BJ (cell line): Measurements from ENCODE around the gene ACTL7A. TPM values are rescaled to one million over a fixed set of nuclear protein-coding genes. Genes with fewer than 3 reads are reported as not detected.
"Not testable (repeated sequence)": the region's sequence is repeated elsewhere in the genome, so short reads cannot be mapped to it uniquely, and the experiment has no call there.

ENCODE experiments used
- CTCF ChIA-PET: fragments of 350-600 bp; formaldehyde crosslinking; extraction: SDS; loops from one replicate; lab custom pipeline; 2021; ENCODE audit warnings: antibody characterized with exemption, inconsistent platforms; lab: Yijun Ruan, JAX
- POLR2A ChIA-PET: fragments of 300-600 bp; sonication (Branson Sonifier 250); formaldehyde crosslinking; extraction: SDS; loops from one replicate; lab custom pipeline; 2021; ENCODE audit warnings: antibody characterized with exemption; lab: Charles Lee
- DNase-seq: peaks from one replicate; pipeline ENCODE4 v3.0.0-alpha.2; 2011; ENCODE audit warnings: low read depth
- H3K27me3 ChIP-seq: 2 replicates; pipeline ENCODE4 v1.6.0; 2011; ENCODE audit warnings: low read length; ENCODE audit not compliant: control insufficient read depth, insufficient read depth
- H3K36me3 ChIP-seq: 2 replicates; pipeline ENCODE4 v1.5.1; 2011; ENCODE audit warnings: low read length; ENCODE audit not compliant: control insufficient read depth, insufficient read depth
- H3K4me3 ChIP-seq: 2 replicates; pipeline ENCODE4 v1.5.1; 2011; ENCODE audit warnings: low read depth, mild to moderate bottlenecking, control low read depth, low read length
- CTCF ChIP-seq: IDR thresholded peaks from 2 replicates; pipeline ENCODE4 v1.5.1; 2011; ENCODE audit warnings: low read depth, mild to moderate bottlenecking, control low read depth, inconsistent platforms, low read length, moderate library complexity; ENCODE audit not compliant: insufficient read depth
- polyA plus RNA-seq: library from polyadenylated mRNA; depleted of rRNA; stranded (reverse); fragments of >200 nt; gene quantifications from 2 replicates; pipeline ENCODE4 v1.2.3, GENCODE V29; 2011

ACTL7A gene
- polyA plus RNA-seq, 1 experiment, result not detected

DNA sequence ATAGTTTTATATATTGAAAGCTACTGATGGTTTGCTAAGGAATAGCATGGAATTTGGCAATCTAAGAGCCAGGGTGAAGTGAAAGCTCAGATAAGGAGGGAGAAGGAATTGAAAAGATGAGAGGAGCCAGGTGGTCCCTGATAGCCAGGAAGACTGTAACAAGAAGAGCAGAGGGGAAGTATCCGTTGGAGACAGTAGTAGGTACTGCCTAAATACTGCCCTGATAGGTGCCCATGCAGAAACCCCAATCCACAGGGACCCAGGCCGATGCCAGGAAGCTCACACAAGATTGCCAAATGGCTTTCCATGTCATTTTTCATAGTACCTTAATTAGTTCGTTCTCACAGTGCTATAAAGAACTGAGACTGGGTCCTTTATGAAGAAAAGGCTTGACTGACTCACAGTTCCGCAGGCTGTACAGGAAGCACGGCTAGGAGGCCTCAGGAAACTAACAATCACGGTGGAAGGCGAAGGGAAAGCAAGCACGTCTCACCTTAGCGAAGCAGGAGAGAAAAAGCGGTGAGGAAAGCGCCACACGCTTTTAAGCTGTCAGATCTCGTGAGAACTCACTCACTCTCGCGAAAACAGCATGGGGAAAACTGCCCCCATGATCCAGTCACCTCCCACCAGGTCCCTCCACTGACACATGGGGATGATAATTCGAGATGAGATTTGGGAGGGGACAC lies 19.3 kb upstream of the ACTL7A start:
- Histone ChIP-seq H3K4me3 (no peak overlapping the region), H3K27me3 (0 out of 2 replicates have a peak, but pooled peaks cover 1% of the 10 kb centered on the region), H3K36me3 (no peaks in the 10 kb centered on the region)
- no peak for TF ChIP-seq CTCF
- POLR2A ChIA-PET, result no interaction called here
- DNase-seq, result no peak
- CTCF ChIA-PET, result no interaction called here

DNA sequence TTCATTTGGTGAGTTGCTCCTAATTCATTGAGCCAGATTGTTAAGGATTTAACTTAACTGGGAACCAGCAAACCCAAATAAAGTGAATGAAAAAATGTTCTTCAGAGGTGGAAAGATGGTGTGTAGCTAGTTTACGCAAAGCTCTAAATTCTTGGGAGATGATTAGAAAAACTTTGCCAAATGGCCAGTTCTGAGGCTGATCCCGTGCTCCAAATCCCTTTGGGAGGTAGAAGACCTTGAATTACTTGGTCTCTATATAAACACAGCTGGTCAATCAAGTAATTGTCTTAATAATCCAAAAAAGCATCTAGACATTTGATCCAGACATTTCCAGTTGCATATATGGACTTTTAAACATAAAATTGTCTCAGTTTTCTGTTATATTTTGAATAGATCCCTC lies 17.7 kb upstream of the ACTL7A start:
- no peak for TF ChIP-seq CTCF
- Histone ChIP-seq H3K27me3 (0 out of 2 replicates have a peak, but pooled peaks cover 1% of the 10 kb centered on the region), H3K4me3 (no peak overlapping the region), H3K36me3 (no peaks in the 10 kb centered on the region)
- CTCF ChIA-PET, result no interaction called here
- POLR2A ChIA-PET, result interaction anchor here (0.6 kb wide), 1 partner anchor 248 kb away, joined by 10 read pairs; no protein-coding TSS in a partner anchor
- no peak for DNase-seq

GRCh38 chr9:108844856-108845255 lies 17.2 kb upstream of the ACTL7A start:
- H3K36me3 ChIP-seq, result no peaks in the 10 kb centered on the region
- no peak overlapping the region for H3K4me3 ChIP-seq
- TF ChIP-seq CTCF, result no peak
- H3K27me3 ChIP-seq, result 0 out of 2 replicates have a peak, but pooled peaks cover 1% of the 10 kb centered on the region
- ChIA-PET CTCF (no interaction called here), POLR2A (no interaction called here)
- no peak for DNase-seq

DNA sequence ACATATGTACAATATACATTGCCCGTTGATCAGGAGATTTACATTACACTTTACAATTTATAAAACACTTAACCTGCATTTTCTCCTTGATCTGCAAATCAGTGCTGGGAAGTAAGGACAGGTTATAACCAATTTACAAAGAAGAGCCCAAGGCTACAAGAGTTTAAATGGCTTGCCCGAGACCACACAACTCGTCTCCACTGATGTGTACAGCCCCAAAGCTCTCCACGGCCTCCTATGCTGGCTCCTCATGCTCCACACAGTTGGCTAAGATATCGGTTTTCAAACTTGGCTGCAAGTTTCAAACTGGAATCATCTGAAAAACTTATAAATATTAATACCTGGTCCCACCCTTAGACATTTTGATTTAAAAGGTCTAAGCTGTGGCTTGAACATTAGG lies 16.6 kb upstream of the ACTL7A start:
- ChIA-PET CTCF (interaction anchor here (0.5 kb wide), 1 partner anchor 134 kb away, joined by 3 read pairs; no protein-coding TSS in a partner anchor), POLR2A (no interaction called here)
- Histone ChIP-seq H3K4me3 (no peak overlapping the region), H3K27me3 (0 out of 2 replicates have a peak, but pooled peaks cover 1% of the 10 kb centered on the region), H3K36me3 (no peaks in the 10 kb centered on the region)
- no peak for TF ChIP-seq CTCF
- no peak for DNase-seq

- no peak overlapping the region for H3K4me3 ChIP-seq
- no peak for DNase-seq
- H3K36me3 ChIP-seq, result no peaks in the 10 kb centered on the region
- TF ChIP-seq CTCF, result no peak
- ChIA-PET POLR2A (no interaction called here), CTCF (interaction anchor here (0.5 kb wide), 1 partner anchor 135 kb away, joined by 3 read pairs; no protein-coding TSS in a partner anchor)
- H3K27me3 ChIP-seq, result 0 out of 2 replicates have a peak, but pooled peaks cover 1% of the 10 kb centered on the region
Measured at GRCh38 chr9:108845947-108846346, 16.1 kb upstream of the ACTL7A start.

- H3K36me3 ChIP-seq, H3K4me3 ChIP-seq, DNase-seq, H3K27me3 ChIP-seq, POLR2A ChIA-PET: not testable (repeated sequence)
- CTCF ChIA-PET, result interaction anchor here (1.2 kb wide), 1 partner anchor 475 kb away, joined by 3 read pairs; no protein-coding TSS in a partner anchor
Measured at GRCh38 chr9:108848296-108848695, 13.8 kb upstream of the ACTL7A start.
